ENCODE measurements around the gene GSTA5.
"Not testable (repeated sequence)": the region's sequence is repeated elsewhere in the genome, so short reads cannot be mapped to it uniquely, and the experiment has no call there.

GSTA5 gene

GRCh38 chr6:52830869-52831268, 9.7 kb downstream of the GSTA5 start:
- not testable (repeated sequence) for DNase-seq (ENCODE audit: low read depth)

GRCh38 chr6:52829046-52829817, 11.4 kb downstream of the GSTA5 start:
- DNase-seq (ENCODE audit: low read depth) = no peak

GRCh38 chr6:52828621-52829020, 12.0 kb downstream of the GSTA5 start:
- not testable (repeated sequence) for DNase-seq (ENCODE audit: low read depth)

GRCh38 chr6:52827073-52827783, 13.4 kb downstream of the GSTA5 start:
- DNase-seq (ENCODE audit: low read depth) = not testable (repeated sequence)

GRCh38 chr6:52826513-52826912, 14.1 kb downstream of the GSTA5 start:
- no peak for DNase-seq (ENCODE audit: low read depth)

GRCh38 chr6:52825900-52826459, 14.6 kb downstream of the GSTA5 start:
- DNase-seq (ENCODE audit: low read depth) = not testable (repeated sequence)

- DNase-seq (ENCODE audit: low read depth) = not testable (repeated sequence)
These were observed 15.3 kb downstream of the GSTA5 start for GRCh38 chr6:52825270-52825793.

- no peak for DNase-seq (ENCODE audit: low read depth)
These were observed 18.8 kb downstream of the GSTA5 start for GRCh38 chr6:52821842-52822241.

GRCh38 chr6:52820198-52820597, 20.4 kb downstream of the GSTA5 start:
- no peak for DNase-seq (ENCODE audit: low read depth)

- peak; percentile 15 for DNase-seq (ENCODE audit: low read depth)
These were observed 25.2 kb downstream of the GSTA5 start for GRCh38 chr6:52815167-52816092.

GRCh38 chr6:52814545-52814944, 26.1 kb downstream of the GSTA5 start:
- not testable (repeated sequence) for DNase-seq (ENCODE audit: low read depth)

GRCh38 chr6:52809777-52810176, 30.8 kb downstream of the GSTA5 start:
- DNase-seq (ENCODE audit: low read depth) = not testable (repeated sequence)

- DNase-seq (ENCODE audit: low read depth) = no peak
These were observed 32.0 kb downstream of the GSTA5 start for GRCh38 chr6:52808660-52809059.

GRCh38 chr6:52803668-52804255, 36.9 kb downstream of the GSTA5 start, which contains the start of gene GSTA1:
GSTA1 (minus strand) TSS chr6:52803816; CDS start chr6:52799267, 4,549 bp downstream.
- not testable (repeated sequence) for DNase-seq (ENCODE audit: low read depth)

- no peak for DNase-seq (ENCODE audit: low read depth)
These were observed 37.8 kb downstream of the GSTA5 start for GRCh38 chr6:52802806-52803205.

GRCh38 chr6:52801188-52801841, 39.3 kb downstream of the GSTA5 start:
- DNase-seq (ENCODE audit: low read depth) = no peak

GRCh38 chr6:52799272-52799671, 41.3 kb downstream of the GSTA5 start:
- DNase-seq (ENCODE audit: low read depth) = not testable (repeated sequence)

- DNase-seq (ENCODE audit: low read depth) = not testable (repeated sequence)
These were observed 46.2 kb downstream of the GSTA5 start for GRCh38 chr6:52794366-52794765.

GRCh38 chr6:52790861-52791260, 49.8 kb downstream of the GSTA5 start:
- no peak for DNase-seq (ENCODE audit: low read depth)

- DNase-seq (ENCODE audit: low read depth) = not testable (repeated sequence)
These were observed 51.0 kb downstream of the GSTA5 start for GRCh38 chr6:52789658-52790057.

- no peak for DNase-seq (ENCODE audit: low read depth)
These were observed 52.1 kb downstream of the GSTA5 start for GRCh38 chr6:52788478-52788877.
